ENCODE data around the gene CCDC183.

GRCh38 chr9:136808806-136809158 lies 12.6 kb downstream of the CCDC183 start:
- TF ChIP-seq CTCF (IDR thresholded peaks at IDR 0.05) (no peak), POLR2A (IDR thresholded peaks at IDR 0.05) (no peak), POLR2AphosphoS5 (IDR thresholded peaks at IDR 0.05) (no peak)
